T-helper 22 cell (primary cell): Measurements from ENCODE around the gene CPEB2.

Experiments used
- DNase-seq: peaks from one replicate; pipeline ENCODE4 v3.0.0-alpha.2; 2020; ENCODE audit warnings: low read depth

Gene CPEB2

GRCh38 chr4:15118292-15118691 is 116.0 kb downstream of the CPEB2 start:
- no peak for DNase-seq
